NOMO-1 treated with DMSO at 0.1 percent for 48 hours (cell line): Measurements from ENCODE around the gene TCF12.

Experiments used
- DNase-seq: peaks from one replicate; lab custom pipeline; 2025; ENCODE audit not compliant: unreplicated experiment; lab: John Stamatoyannopoulos, UW

Gene TCF12

GRCh38 chr15:57015897-57016296 is 97.5 kb downstream of the TCF12 start:
- no peak for DNase-seq

- DNase-seq: peak; percentile 36
These were observed 98.6 kb downstream of the TCF12 start for GRCh38 chr15:57017024-57017423.

- peak; percentile 9 for DNase-seq
These were observed 99.7 kb downstream of the TCF12 start for GRCh38 chr15:57018151-57018550.

GRCh38 chr15:57019496-57020160 is 101.2 kb downstream of the TCF12 start:
- no peak for DNase-seq

GRCh38 chr15:57025264-57025926 is 107.0 kb downstream of the TCF12 start:
- peak; percentile 27 for DNase-seq

GRCh38 chr15:57026016-57026592 is 107.7 kb downstream of the TCF12 start:
- no peak for DNase-seq

- DNase-seq: no peak
These were observed 109.2 kb downstream of the TCF12 start for GRCh38 chr15:57027596-57027995.

GRCh38 chr15:57028176-57028575 is 109.7 kb downstream of the TCF12 start:
- no peak for DNase-seq

GRCh38 chr15:57030011-57030410 is 111.6 kb downstream of the TCF12 start:
- DNase-seq: no peak

- no peak for DNase-seq
These were observed 112.6 kb downstream of the TCF12 start for GRCh38 chr15:57031082-57031481.

- DNase-seq: peak; percentile 7
These were observed 113.2 kb downstream of the TCF12 start for GRCh38 chr15:57031605-57032004.

- no peak for DNase-seq
These were observed 113.9 kb downstream of the TCF12 start for GRCh38 chr15:57032338-57032737.

GRCh38 chr15:57033715-57034439 is 115.4 kb downstream of the TCF12 start:
- no peak for DNase-seq

- DNase-seq: no peak
These were observed 116.2 kb downstream of the TCF12 start for GRCh38 chr15:57034613-57035012.

GRCh38 chr15:57035664-57036063 is 117.2 kb downstream of the TCF12 start:
- DNase-seq: no peak

GRCh38 chr15:57036352-57036751 is 117.9 kb downstream of the TCF12 start:
- peak; percentile 16 for DNase-seq

- DNase-seq: no peak
These were observed 119.1 kb downstream of the TCF12 start for GRCh38 chr15:57037548-57037947.

GRCh38 chr15:57038040-57038439 is 119.6 kb downstream of the TCF12 start:
- DNase-seq: no peak

GRCh38 chr15:57038496-57038895 is 120.1 kb downstream of the TCF12 start:
- no peak for DNase-seq

GRCh38 chr15:57041416-57041815 is 123.0 kb downstream of the TCF12 start:
- DNase-seq: no peak

- DNase-seq: no peak
These were observed 125.7 kb downstream of the TCF12 start for GRCh38 chr15:57044072-57044702.
